NOMO-1 treated with DMSO at 0.1 percent for 48 hours (cell line): ENCODE measurements around the gene BLTP3B.
"Not testable (repeated sequence)": the region's sequence is repeated elsewhere in the genome, so short reads cannot be mapped to it uniquely, and the experiment has no call there.

ENCODE experiments used
- DNase-seq: peaks from one replicate; lab custom pipeline; 2025; ENCODE audit not compliant: unreplicated experiment; lab: John Stamatoyannopoulos, UW

BLTP3B gene

DNA sequence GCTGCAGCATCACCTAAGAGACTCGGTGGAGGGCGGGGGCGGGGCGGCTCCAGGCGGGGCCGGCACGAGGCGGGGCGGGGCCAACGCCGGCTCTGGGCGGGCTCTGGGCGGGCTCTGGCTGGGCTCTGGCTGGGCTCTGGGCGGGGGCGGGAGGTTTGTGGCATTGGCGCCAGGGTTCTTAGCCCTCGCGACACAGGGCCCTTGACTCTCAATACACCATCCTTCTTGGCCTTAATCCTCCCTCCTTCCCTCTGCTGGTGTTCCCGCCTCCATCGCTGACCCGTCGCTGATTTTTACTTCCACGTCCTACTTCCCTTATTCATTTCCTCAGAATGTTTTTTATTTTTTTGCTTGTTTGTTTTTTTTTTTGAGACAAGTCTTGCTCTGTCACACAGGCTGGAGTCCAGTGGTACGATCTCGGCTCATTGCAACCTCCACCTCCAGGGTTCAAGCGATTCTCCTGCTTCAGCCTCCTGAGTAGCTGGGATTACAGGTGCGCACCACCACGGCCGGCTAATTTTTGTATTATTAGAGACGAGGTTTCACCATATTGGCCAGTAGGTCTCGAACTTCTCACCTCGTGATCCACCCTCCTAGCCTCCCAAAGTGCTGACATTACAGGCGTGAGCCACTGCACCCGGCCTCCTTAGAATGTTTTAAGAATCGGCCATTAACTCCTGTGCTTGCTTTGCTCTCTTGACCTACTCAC lies at the start of gene BLTP3B:
BLTP3B (minus strand) TSS at position 24 of the 709 bp plus-strand sequence. CDS start 239 bp downstream, outside the sequence.
- DNase-seq = peak; percentile 80

- DNase-seq = no peak
Measured at GRCh38 chr12:100189636-100190394, 47.1 kb upstream of the BLTP3B start.

GRCh38 chr12:100188888-100189635 lies 46.4 kb upstream of the BLTP3B start:
- DNase-seq = not testable (repeated sequence)

GRCh38 chr12:100187857-100188519 lies 45.3 kb upstream of the BLTP3B start:
- no peak for DNase-seq

DNA sequence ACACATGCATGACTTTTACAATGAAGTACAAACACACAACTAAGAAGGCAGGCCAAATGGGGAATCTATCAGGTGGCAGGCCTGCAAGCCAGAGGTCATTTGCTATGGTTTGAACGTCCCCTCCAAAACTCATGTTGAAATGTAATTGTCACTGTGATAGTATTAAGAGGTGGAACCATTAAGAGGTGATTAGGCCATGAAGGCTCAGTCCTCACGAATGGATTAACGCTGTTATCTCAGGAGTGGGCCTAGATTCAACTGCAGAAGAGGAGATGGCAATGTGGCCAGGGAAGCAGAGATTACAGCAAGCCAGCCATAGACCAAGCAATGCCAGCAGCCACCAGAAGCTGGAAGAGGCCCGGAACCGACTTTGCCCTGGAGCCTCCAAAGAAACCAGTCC lies 44.4 kb upstream of the BLTP3B start:
- DNase-seq = no peak

- no peak for DNase-seq
Measured at GRCh38 chr12:100186071-100186470, 43.4 kb upstream of the BLTP3B start.

DNA sequence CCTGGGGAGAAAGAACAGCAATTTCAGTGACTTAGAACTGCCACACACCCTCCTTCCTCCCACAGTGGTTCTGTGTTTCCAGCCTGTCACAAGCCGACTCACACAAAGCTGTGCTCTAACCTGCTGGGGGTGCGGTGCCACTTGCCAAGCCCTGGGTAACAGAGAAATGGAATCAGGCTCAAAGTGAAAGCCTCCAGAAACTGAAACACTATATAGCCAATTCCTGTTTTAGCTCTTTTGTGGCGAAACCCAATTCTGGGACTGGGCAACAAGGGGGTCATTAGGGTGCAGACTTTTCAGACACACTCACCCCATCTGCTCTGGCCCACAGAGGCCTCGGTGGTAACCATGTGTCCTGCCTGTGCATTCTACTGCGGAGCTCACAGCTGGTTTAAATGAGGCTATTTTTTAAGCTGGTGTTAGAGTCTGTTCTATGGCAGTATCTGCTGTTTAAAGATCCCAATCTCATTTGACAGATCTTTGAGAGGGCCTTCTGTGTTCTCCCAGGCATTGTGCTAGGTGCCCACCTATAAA lies 42.8 kb upstream of the BLTP3B start:
- no peak for DNase-seq

DNA sequence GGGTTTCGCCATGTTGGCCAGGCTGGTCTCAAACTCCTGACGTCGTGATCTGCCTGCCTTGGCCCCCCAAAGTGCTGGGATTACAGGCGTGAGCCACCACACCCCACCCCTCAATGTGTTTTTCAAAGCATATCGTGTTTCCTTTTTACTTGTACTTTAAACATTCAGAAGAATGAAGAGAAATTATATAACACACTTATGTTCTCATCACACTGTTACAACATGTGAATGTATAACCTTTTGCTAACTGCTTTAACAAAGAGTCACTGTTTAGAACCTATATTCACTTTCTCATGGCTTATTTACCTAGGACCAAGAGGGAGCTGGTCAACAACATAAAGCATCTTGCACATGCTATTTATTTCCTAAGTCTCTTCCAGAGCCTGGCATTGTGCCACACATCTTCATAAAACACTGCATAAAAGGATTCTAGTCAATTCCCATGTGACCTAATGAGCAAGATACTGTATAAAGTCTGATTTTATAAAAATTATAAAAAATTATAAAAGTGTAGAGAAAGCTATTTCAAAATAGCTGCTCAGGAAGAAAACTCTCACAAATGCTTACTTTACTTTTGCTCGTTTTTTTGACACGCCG lies 42.0 kb upstream of the BLTP3B start:
- no peak for DNase-seq

DNA sequence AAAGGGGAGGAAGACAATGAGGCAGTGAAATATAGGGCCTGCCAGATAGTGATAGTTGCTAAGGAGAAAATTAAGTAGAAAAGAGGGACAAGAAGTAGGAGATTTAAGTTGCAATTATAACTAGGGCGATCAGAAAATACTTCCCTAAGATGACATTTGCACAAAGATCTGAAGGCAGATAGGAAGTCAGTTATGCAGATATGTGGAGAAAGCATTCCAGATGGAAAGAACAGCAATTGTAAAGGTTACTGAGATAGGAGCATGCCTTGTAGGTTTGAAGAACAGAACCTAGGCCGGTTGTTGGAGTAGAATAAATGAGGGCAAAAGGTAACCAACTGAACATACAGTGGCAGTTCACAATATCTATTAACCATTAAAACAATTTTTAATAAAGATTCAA lies 36.6 kb upstream of the BLTP3B start:
- DNase-seq = no peak

GRCh38 chr12:100176493-100176892 lies 33.8 kb upstream of the BLTP3B start:
- DNase-seq = not testable (repeated sequence)

DNA sequence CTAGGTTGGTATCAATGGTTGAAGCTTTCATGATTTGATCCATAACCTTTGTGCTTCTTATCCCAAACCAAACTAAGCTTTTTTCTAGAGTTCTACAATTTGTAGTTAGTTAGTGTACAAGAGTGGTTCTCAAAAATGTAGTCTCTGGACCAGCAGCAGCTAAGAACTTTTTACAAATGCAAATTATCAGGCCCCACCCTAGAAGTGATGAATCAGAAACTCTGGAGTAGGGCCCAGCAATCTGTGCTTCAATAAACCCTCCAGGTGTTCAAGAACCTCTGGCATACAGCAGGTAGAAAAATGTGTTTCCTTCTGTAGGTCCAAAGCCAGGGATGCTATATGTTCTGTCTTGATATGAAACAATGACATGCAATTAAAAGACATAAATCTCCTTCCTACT lies 31.8 kb upstream of the BLTP3B start:
- DNase-seq = no peak

- no peak for DNase-seq
Measured at GRCh38 chr12:100173111-100173510, 30.4 kb upstream of the BLTP3B start.

DNA sequence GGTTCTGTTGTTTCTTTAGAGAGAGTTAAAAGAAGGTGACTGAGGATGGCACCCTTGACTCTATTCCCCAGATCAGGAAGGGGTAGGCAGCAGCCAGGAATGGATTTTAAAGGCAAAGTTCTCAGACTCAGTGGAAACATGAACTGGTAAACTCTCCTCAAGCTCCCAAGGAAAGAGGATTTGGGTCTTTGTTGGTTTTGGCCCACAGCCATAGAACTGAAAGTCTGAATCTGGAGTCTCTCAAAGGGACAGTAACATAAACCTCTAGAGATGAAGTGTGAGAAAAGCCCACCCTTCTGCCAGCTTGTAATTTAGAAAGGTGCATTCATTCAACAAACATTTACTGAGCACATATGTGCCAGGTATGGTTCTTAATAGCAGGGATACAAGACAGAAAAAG lies 28.6 kb upstream of the BLTP3B start:
- DNase-seq = no peak

GRCh38 chr12:100170313-100170858 lies 27.7 kb upstream of the BLTP3B start:
- no peak for DNase-seq

- no peak for DNase-seq
Measured at GRCh38 chr12:100169345-100169744, 26.7 kb upstream of the BLTP3B start.

DNA sequence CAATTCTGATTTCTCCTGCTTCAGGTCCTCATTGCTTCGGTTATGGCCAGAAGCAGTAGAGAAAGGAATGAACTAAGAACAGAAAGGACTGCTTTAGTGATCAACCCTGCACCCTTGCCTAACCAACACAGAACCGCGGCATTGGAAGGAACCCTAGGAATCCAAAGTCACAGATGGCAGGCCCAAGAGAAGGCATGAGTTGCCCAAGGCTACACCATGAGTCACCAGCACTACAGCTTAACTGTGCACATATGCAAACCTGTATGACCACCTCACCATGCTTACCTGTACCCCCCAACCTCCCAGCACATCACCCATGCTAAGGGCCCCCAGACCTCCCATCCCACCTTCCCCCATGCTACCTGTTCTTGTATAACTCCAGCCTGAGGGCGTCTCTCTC lies 25.9 kb upstream of the BLTP3B start:
- DNase-seq = no peak

DNA sequence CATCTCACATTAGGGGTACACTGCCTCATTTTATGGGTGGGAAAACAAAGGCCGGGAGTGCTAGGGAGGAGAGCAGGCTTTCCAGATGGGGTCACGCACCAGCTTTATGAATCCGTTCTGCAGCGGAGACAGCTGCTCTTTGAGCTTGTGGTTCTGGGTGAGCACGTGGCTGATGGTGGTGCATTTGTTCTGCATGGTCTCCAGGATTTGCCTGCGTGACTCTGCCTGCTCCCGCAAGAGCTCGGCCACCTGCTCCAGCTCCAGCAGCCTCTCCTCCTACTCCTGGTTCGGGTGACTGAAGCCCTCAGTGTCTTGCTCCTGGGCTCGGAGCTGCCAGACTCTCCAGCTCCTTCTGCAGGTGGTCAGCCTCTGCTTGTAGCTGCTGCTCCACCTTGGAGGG lies 23.6 kb upstream of the BLTP3B start:
- no peak for DNase-seq

- no peak for DNase-seq
Measured at GRCh38 chr12:100165356-100165755, 22.7 kb upstream of the BLTP3B start.

DNA sequence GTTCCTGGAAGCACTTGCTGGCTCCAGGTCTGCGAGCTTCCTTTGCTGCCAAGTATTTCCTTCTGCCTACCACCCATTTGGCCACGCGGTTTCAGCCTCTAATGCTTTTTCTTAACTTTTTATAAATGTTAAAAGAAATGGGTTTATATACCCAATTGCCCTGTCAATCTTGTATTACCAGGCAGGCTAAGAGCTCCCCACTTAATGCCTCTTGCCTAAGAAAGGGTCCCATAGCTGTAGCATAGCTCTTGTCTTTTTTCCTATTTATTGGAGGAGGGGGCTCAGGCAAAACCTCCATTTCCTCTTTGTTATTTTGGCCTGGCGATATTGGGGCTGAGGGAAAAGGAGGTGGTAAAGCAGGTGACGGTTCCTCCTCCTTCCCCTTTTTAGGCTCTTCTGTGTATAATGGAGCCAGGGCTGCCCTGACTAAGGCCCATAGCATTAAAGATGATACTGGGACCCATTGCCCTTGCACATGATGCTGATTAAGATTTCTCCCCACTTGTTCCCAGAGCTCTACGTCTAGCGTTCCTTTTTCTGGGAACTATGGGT lies 21.6 kb upstream of the BLTP3B start:
- DNase-seq = no peak
